Astrocyte (in vitro differentiated cells and primary cell): ENCODE results near the gene RPS10. TPM values are rescaled to one million over a fixed set of nuclear protein-coding genes. Genes with fewer than 3 reads are reported as not detected.

Experiments
- DNase-seq: peaks from one replicate; pipeline ENCODE4 v3.0.0-alpha.2; 2010; ENCODE audit warnings: low read depth
- FAIRE-seq: peaks from 2 replicates; lab custom pipeline; 2011; peaks lifted over from hg19 to GRCh38; lab: Jason Lieb, UNC
- H2AFZ ChIP-seq: 2 replicates; pipeline ENCODE4 v1.6.0; 2012; ENCODE audit warnings: low read depth, low read length, inconsistent platforms
- H3K27ac ChIP-seq: 2 replicates; pipeline ENCODE4 v1.5.1; 2011; ENCODE audit warnings: low read depth, low read length, inconsistent platforms
- H3K27me3 ChIP-seq: 2 replicates; pipeline ENCODE4 v1.6.0; 2011; ENCODE audit warnings: low read length, inconsistent platforms; ENCODE audit not compliant: insufficient read depth
- H3K36me3 ChIP-seq: 2 replicates; pipeline ENCODE4 v1.5.1; 2011; ENCODE audit warnings: low read length, inconsistent platforms; ENCODE audit not compliant: insufficient read depth
- H3K4me1 ChIP-seq: 2 replicates; pipeline ENCODE4 v1.5.1; 2011; ENCODE audit warnings: low read length, inconsistent platforms; ENCODE audit not compliant: insufficient read depth
- H3K4me2 ChIP-seq: 2 replicates; pipeline ENCODE4 v1.6.0; 2012; ENCODE audit warnings: low read length, inconsistent platforms
- H3K4me3 ChIP-seq: 2 replicates; pipeline ENCODE4 v1.5.1; 2011; ENCODE audit warnings: low read depth, mild to moderate bottlenecking, low read length, inconsistent platforms; ENCODE audit not compliant: insufficient read depth
- H3K79me2 ChIP-seq: 2 replicates; pipeline ENCODE4 v1.6.0; 2012; ENCODE audit warnings: mild to moderate bottlenecking, low read length, inconsistent platforms; ENCODE audit not compliant: insufficient read depth
- H3K9ac ChIP-seq: 2 replicates; pipeline ENCODE4 v1.6.0; 2012; ENCODE audit warnings: mild to moderate bottlenecking, low read length, inconsistent platforms
- H3K9me3 ChIP-seq: 2 replicates; pipeline ENCODE4 v1.5.1; 2012; ENCODE audit warnings: low read depth, mild to moderate bottlenecking, low read length, inconsistent platforms; ENCODE audit not compliant: insufficient read depth
- H4K20me1 ChIP-seq: 2 replicates; pipeline ENCODE4 v1.6.0; 2012; ENCODE audit warnings: low read length, inconsistent platforms; ENCODE audit not compliant: insufficient read depth
- H3K27ac Mint-ChIP-seq: one replicate; pipeline ENCODE4 v1.8.0; 2021; ENCODE audit warnings: mild to moderate bottlenecking, mixed read lengths; ENCODE audit not compliant: unreplicated experiment
- H3K27me3 Mint-ChIP-seq: one replicate; pipeline ENCODE4 v1.8.0; 2021; ENCODE audit warnings: low read depth, mixed read lengths; ENCODE audit not compliant: unreplicated experiment
- H3K36me3 Mint-ChIP-seq: one replicate; pipeline ENCODE4 v1.8.0; 2021; ENCODE audit warnings: low read depth, mixed read lengths; ENCODE audit not compliant: unreplicated experiment
- H3K4me1 Mint-ChIP-seq: one replicate; pipeline ENCODE4 v1.8.0; 2021; ENCODE audit warnings: low read depth, mixed read lengths; ENCODE audit not compliant: unreplicated experiment
- H3K4me3 Mint-ChIP-seq: one replicate; pipeline ENCODE4 v1.8.0; 2021; ENCODE audit warnings: mild to moderate bottlenecking, moderate library complexity, mixed read lengths; ENCODE audit not compliant: unreplicated experiment
- H3K9me3 Mint-ChIP-seq: one replicate; pipeline ENCODE4 v1.8.0; 2021; ENCODE audit warnings: mild to moderate bottlenecking, mixed read lengths; ENCODE audit not compliant: unreplicated experiment
- CTCF ChIP-seq: IDR thresholded peaks from 2 replicates; pipeline ENCODE4 v1.5.1; 2011; ENCODE audit warnings: low read depth, mild to moderate bottlenecking, inconsistent platforms, low read length, moderate library complexity; ENCODE audit not compliant: insufficient read depth
- EZH2 ChIP-seq: IDR thresholded peaks from 2 replicates; pipeline ENCODE4 v1.6.1; 2012; ENCODE audit warnings: mild to moderate bottlenecking, low read length, inconsistent platforms; ENCODE audit not compliant: insufficient read depth
- total RNA-seq: library from RNA; stranded (reverse); gene quantifications from 2 replicates; pipeline ENCODE4 v1.2.1, GENCODE V29; 2021

The RPS10 gene
- total RNA-seq, 1 donor from 2014 or later = 1,326 TPM

GRCh38 chr6:34370361-34370760 lies 55.5 kb downstream of the RPS10 start:
- no peak overlapping the region for H3K27ac Mint-ChIP-seq

GRCh38 chr6:34369385-34369784 lies 56.5 kb downstream of the RPS10 start:
- no peak for DNase-seq
- Histone ChIP-seq H3K27me3 (no peaks in the 10 kb centered on the region), H3K9me3 (no peaks in the 10 kb centered on the region), H4K20me1 (peaks cover 46% of the 10 kb centered on the region), H3K4me2 (no peak overlapping the region), H3K4me3 (no peak overlapping the region), H3K4me1 (peaks cover 3% of the 10 kb centered on the region), H2AFZ (no peak overlapping the region), H3K27ac (no peak overlapping the region), H3K79me2 (peaks cover 70% of the 10 kb centered on the region), H3K36me3 (no peaks in the 10 kb centered on the region), H3K9ac (no peak overlapping the region)
- peaks cover 10% of the 10 kb centered on the region for H3K4me1 Mint-ChIP-seq
- TF ChIP-seq CTCF (no peak), EZH2 (no peak)
- H3K36me3 Mint-ChIP-seq = peaks cover 8% of the 10 kb centered on the region
- no peaks in the 10 kb centered on the region for H3K9me3 Mint-ChIP-seq
- no peaks in the 10 kb centered on the region for H3K27me3 Mint-ChIP-seq
- no peak overlapping the region for H3K27ac Mint-ChIP-seq
- H3K4me3 Mint-ChIP-seq = no peak overlapping the region
- no peak for FAIRE-seq

More at GRCh38 chr6:34370361-34370760, 55.5 kb downstream of the RPS10 start:
- DNase-seq = no peak
- H3K4me1 ChIP-seq = peaks cover 3% of the 10 kb centered on the region
- peaks cover 8% of the 10 kb centered on the region for H3K36me3 Mint-ChIP-seq
- H3K9ac ChIP-seq = no peak overlapping the region
- no peaks in the 10 kb centered on the region for H3K36me3 ChIP-seq
- TF ChIP-seq CTCF (no peak), EZH2 (no peak)
- H3K4me3 ChIP-seq = no peak overlapping the region
- no peaks in the 10 kb centered on the region for H3K9me3 ChIP-seq
- peaks cover 47% of the 10 kb centered on the region for H4K20me1 ChIP-seq
- H3K4me2 ChIP-seq = no peak overlapping the region
- H3K27me3 ChIP-seq = no peaks in the 10 kb centered on the region
- H3K4me3 Mint-ChIP-seq = no peak overlapping the region
- peaks cover 10% of the 10 kb centered on the region for H3K4me1 Mint-ChIP-seq
- no peak for FAIRE-seq
- H3K79me2 ChIP-seq = peaks cover 76% of the 10 kb centered on the region
- H3K27me3 Mint-ChIP-seq = no peaks in the 10 kb centered on the region
- no peak overlapping the region for H3K27ac ChIP-seq
- no peaks in the 10 kb centered on the region for H3K9me3 Mint-ChIP-seq
- no peak overlapping the region for H2AFZ ChIP-seq

Other genes with a start within 250 kb of the RPS10 start
- 109 and 199 TPM in 2 replicates for gene HMGA1, start 189.2 kb downstream of the RPS10 start, total RNA-seq
- gene SMIM29, start 177.1 kb downstream of the RPS10 start, total RNA-seq = 11.1 and 13.9 TPM in 2 replicates
- 16.3 and 16.7 TPM in 2 replicates for gene NUDT3, start 33.4 kb downstream of the RPS10 start, total RNA-seq
- gene PACSIN1, start 40.0 kb upstream of the RPS10 start, total RNA-seq = 0.32 and 0.46 TPM in 2 replicates
- gene SPDEF, start 130.3 kb upstream of the RPS10 start, total RNA-seq = 0.14 and 0.16 TPM in 2 replicates